ENCODE data around the gene FIGLA.

DNA sequence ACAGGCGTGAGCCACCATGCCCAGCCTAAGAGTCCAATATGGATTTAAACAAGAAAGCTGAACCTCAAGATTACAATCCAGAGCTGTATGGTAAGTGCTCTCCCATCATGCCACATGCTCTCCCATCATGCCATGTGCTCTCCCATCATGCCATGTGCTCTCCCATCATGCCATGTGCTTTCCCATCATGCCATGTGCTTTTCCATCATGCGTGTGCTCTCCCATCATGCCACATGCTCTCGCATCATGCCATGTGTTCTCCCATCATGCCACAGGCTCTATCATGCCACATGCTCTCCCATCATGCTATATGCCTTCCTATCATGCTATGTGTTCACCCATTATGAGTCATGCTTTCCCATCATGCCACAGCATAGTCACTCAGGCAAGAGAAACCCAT lies 43.2 kb downstream of the FIGLA start:
- TF ChIP-seq, protein P1, sequence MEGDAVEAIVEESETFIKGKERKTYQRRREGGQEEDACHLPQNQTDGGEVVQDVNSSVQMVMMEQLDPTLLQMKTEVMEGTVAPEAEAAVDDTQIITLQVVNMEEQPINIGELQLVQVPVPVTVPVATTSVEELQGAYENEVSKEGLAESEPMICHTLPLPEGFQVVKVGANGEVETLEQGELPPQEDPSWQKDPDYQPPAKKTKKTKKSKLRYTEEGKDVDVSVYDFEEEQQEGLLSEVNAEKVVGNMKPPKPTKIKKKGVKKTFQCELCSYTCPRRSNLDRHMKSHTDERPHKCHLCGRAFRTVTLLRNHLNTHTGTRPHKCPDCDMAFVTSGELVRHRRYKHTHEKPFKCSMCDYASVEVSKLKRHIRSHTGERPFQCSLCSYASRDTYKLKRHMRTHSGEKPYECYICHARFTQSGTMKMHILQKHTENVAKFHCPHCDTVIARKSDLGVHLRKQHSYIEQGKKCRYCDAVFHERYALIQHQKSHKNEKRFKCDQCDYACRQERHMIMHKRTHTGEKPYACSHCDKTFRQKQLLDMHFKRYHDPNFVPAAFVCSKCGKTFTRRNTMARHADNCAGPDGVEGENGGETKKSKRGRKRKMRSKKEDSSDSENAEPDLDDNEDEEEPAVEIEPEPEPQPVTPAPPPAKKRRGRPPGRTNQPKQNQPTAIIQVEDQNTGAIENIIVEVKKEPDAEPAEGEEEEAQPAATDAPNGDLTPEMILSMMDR (IDR thresholded peaks at IDR 0.05) = no peak
- TF ChIP-seq POLR2A (IDR thresholded peaks at IDR 0.05) = no peak

Data from prostate gland (tissue), 2 donors.